Metanephros (tissue), 2 donors: ENCODE data around the gene SLC24A1. TPM values are rescaled to one million over a fixed set of nuclear protein-coding genes. Genes with fewer than 3 reads are reported as not detected.

Experiments
- small RNA-seq: library from RNA; depleted of rRNA; stranded (forward); fragments of <200 nt; gene quantifications from one replicate; pipeline ENCODE3, GENCODE V24; 2014; ENCODE audit warnings: low replicate concordance
- total RNA-seq: library from RNA; depleted of rRNA; stranded (reverse); fragments of >200 nt; gene quantifications from one replicate; pipeline ENCODE4 v1.2.3, GENCODE V29; 2014

The SLC24A1 gene
- 10.2 TPM for total RNA-seq

GRCh38 chr15:65621638-65622037, at the start of gene SLC24A1:
SLC24A1 (plus strand) TSS chr15:65621938; CDS start chr15:65624081, 2,143 bp downstream.

DNA sequence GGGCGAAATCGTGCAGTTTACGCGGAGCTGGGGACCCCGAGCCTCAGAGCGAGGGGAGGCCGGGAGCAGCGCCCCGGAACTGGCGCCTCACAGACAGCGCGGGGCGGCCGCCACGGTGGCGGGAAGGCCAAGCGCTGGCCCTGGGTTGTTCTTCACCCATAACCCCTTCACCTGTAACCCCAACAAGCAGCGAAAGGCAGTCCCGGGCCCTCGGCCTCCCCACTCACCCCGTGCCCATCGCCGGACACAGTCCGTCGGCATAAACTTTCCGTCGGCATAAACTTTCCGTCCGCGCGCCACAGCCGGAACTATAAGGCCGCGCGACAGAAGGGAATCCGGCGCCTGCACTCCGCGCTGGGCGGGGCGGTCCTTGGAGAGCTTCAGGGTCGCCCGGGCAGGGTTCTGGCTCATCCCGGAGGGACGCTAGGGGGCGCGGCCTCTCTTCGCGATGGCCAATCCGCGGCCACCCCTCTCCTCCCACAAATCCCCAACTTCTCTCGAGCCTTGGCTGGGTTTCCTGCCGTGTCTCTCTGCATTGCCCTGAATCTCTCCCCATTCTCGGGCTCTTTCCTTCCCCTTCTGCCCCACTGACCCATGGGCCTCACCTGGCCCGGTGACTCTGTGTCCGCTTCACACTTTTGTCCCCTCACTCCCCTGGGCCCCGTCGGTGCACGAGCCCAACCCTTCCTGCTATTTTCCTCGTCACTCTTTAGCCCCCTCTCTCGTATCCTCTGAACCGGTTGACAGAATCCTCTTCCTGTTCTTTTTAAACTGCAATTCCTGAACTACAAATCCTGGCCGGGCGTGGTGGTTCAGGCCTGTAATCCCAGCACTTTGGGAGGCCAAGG, 10.6 kb upstream of the SLC24A1 start, which contains the start of gene INTS14:
Gene INTS14, minus strand, starts transcription at position 261 of the 848 bp plus-strand sequence. CDS start 3,751 bp downstream, outside the sequence.

Small RNAs within 50 kb of the gene (small RNA-seq; reads per million reads assigned to genes)
- gene SNORD13E = not detected

Other genes with a start within 250 kb of the SLC24A1 start
- 4.1 TPM for gene IGDCC3, start 243.9 kb upstream of the SLC24A1 start, total RNA-seq
- gene IGDCC4, start 199.0 kb upstream of the SLC24A1 start, total RNA-seq = 20.4 TPM
- 58.0 TPM for gene DPP8, start 104.2 kb upstream of the SLC24A1 start, total RNA-seq
- 108 TPM for gene HACD3, start 91.5 kb upstream of the SLC24A1 start, total RNA-seq
- 40.5 TPM for gene INTS14, start 10.8 kb upstream of the SLC24A1 start, total RNA-seq
- 30.1 TPM for gene DENND4A, start 170.4 kb downstream of the SLC24A1 start, total RNA-seq
- gene RAB11A, start 247.6 kb downstream of the SLC24A1 start, total RNA-seq = 141 TPM